ENCODE results near the gene ZNF483.

- TF ChIP-seq CTCF (IDR thresholded peaks at IDR 0.05; ENCODE audit: low read depth, low read length, missing input control) (no peak), REST (IDR thresholded peaks at IDR 0.05) (no peak), MAX (IDR thresholded peaks at IDR 0.05) (no peak), ZBTB33 (IDR thresholded peaks at IDR 0.05) (no peak), ATF3 (IDR thresholded peaks at IDR 0.05) (no peak)
Observed at GRCh38 chr9:111516061-111516465, 8.9 kb upstream of the ZNF483 start.
